ENCODE results near the gene PDK2.
A peak's percentile ranks its signal among the peaks of the same experiment; 100 is the strongest.

Gene PDK2

GRCh38 chr17:50094753-50095619 is at the start of gene PDK2:
TSS of gene PDK2 (plus strand) at chr17:50095351. CDS start at chr17:50095436, 85 bp downstream.
- Histone ChIP-seq H3K9me3 (ENCODE audit: control insufficient read depth, insufficient read depth, low read length) (no peaks in the 10 kb centered on the region), H4K20me1 (ENCODE audit: control insufficient read depth, insufficient read depth, low read depth, low read length) (no peaks in the 10 kb centered on the region), H3K4me3 (ENCODE audit: low read length) (peak within 1 kb of the TSS; percentile 83), H3K4me2 (ENCODE audit: low read length) (peak within 1 kb of the TSS; percentile 99), H3K27me3 (ENCODE audit: control insufficient read depth, low read length) (no peaks in the 10 kb centered on the region), H3K36me3 (ENCODE audit: control insufficient read depth, low read length) (no peaks in the 10 kb centered on the region), H3K9me2 (replicated peaks; ENCODE audit: control insufficient read depth, low read length) (no peaks in the 10 kb centered on the region), H3K4me1 (ENCODE audit: control insufficient read depth, low read length) (peaks cover 20% of the 10 kb centered on the region), H3K27ac (ENCODE audit: low read depth, low read length) (peak within 1 kb of the TSS; percentile 46), H3K79me2 (ENCODE audit: control insufficient read depth, low read length) (peaks cover 5% of the 10 kb centered on the region), H3F3A (ENCODE audit: control insufficient read depth, insufficient read depth) (no peaks in the 10 kb centered on the region)
- TF ChIP-seq CTCF (IDR thresholded peaks at IDR 0.05; ENCODE audit: low read depth, low read length, poor library complexity, severe bottlenecking) (no peak), EZH2phosphoT487 (IDR thresholded peaks at IDR 0.05; ENCODE audit: borderline replicate concordance, low read length) (no peak)

- Histone ChIP-seq H3K4me1 (ENCODE audit: control insufficient read depth, low read length) (no peaks in the 10 kb centered on the region), H3K79me2 (ENCODE audit: control insufficient read depth, low read length) (no peaks in the 10 kb centered on the region), H3F3A (ENCODE audit: control insufficient read depth, insufficient read depth) (no peaks in the 10 kb centered on the region), H3K4me2 (ENCODE audit: low read length) (no peak overlapping the region), H3K9me3 (ENCODE audit: control insufficient read depth, insufficient read depth, low read length) (no peaks in the 10 kb centered on the region), H4K20me1 (ENCODE audit: control insufficient read depth, insufficient read depth, low read depth, low read length) (no peaks in the 10 kb centered on the region), H3K9me2 (replicated peaks; ENCODE audit: control insufficient read depth, low read length) (no peaks in the 10 kb centered on the region), H3K36me3 (ENCODE audit: control insufficient read depth, low read length) (no peaks in the 10 kb centered on the region), H3K27me3 (ENCODE audit: control insufficient read depth, low read length) (no peaks in the 10 kb centered on the region), H3K4me3 (ENCODE audit: low read length) (no peak overlapping the region), H3K27ac (ENCODE audit: low read depth, low read length) (no peak overlapping the region)
- no peak for TF ChIP-seq EZH2phosphoT487 (IDR thresholded peaks at IDR 0.05; ENCODE audit: borderline replicate concordance, low read length)
- TF ChIP-seq CTCF (IDR thresholded peaks at IDR 0.05; ENCODE audit: low read depth, low read length, poor library complexity, severe bottlenecking): no peak
Observed at GRCh38 chr17:50046179-50046578, 49.0 kb upstream of the PDK2 start.

- Histone ChIP-seq H3K9me2 (replicated peaks; ENCODE audit: control insufficient read depth, low read length) (no peaks in the 10 kb centered on the region), H3K4me1 (ENCODE audit: control insufficient read depth, low read length) (no peaks in the 10 kb centered on the region), H3K27me3 (ENCODE audit: control insufficient read depth, low read length) (no peaks in the 10 kb centered on the region), H3F3A (ENCODE audit: control insufficient read depth, insufficient read depth) (no peaks in the 10 kb centered on the region), H3K9me3 (ENCODE audit: control insufficient read depth, insufficient read depth, low read length) (no peaks in the 10 kb centered on the region), H3K27ac (ENCODE audit: low read depth, low read length) (no peak overlapping the region), H3K36me3 (ENCODE audit: control insufficient read depth, low read length) (no peaks in the 10 kb centered on the region), H4K20me1 (ENCODE audit: control insufficient read depth, insufficient read depth, low read depth, low read length) (no peaks in the 10 kb centered on the region), H3K4me2 (ENCODE audit: low read length) (no peak overlapping the region), H3K4me3 (ENCODE audit: low read length) (no peak overlapping the region), H3K79me2 (ENCODE audit: control insufficient read depth, low read length) (no peaks in the 10 kb centered on the region)
- TF ChIP-seq CTCF (IDR thresholded peaks at IDR 0.05; ENCODE audit: low read depth, low read length, poor library complexity, severe bottlenecking) (no peak), EZH2phosphoT487 (IDR thresholded peaks at IDR 0.05; ENCODE audit: borderline replicate concordance, low read length) (no peak)
Observed at GRCh38 chr17:50046667-50047066, 48.5 kb upstream of the PDK2 start.
